HG03135 (cell line): ENCODE results near the gene RAB10.
"Not testable (repeated sequence)": the region's sequence is repeated elsewhere in the genome, so short reads cannot be mapped to it uniquely, and the experiment has no call there.

Source experiments
- ATAC-seq: cut with Tn5 transposase; IDR thresholded peaks from one replicate; pipeline ENCODE4 v1.9.1; 2021; ENCODE audit warnings: mild to moderate bottlenecking, moderate library complexity; ENCODE audit not compliant: unreplicated experiment

RAB10 gene

GRCh38 chr2:26144953-26145680, 111.2 kb downstream of the RAB10 start:
- ATAC-seq: no peak

DNA sequence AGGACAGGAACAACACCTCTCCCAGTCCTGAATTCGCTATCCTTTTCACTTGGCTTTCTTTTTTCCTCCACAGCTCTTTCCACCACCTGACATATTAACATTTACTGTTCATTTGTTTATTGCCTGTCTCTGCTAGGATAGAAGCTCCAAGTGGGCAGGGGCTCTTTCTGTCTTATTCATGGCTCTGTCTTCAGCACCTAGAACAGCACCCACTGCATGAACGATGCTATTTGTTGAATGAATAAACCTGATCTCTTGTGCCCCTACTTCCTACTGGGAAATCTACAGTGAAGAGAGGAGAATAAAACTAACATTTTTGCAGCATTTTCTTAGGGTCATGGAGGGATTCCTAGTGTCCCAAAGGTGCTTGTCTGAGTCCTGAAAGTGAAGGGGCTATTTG, 114.6 kb downstream of the RAB10 start:
- no peak for ATAC-seq

DNA sequence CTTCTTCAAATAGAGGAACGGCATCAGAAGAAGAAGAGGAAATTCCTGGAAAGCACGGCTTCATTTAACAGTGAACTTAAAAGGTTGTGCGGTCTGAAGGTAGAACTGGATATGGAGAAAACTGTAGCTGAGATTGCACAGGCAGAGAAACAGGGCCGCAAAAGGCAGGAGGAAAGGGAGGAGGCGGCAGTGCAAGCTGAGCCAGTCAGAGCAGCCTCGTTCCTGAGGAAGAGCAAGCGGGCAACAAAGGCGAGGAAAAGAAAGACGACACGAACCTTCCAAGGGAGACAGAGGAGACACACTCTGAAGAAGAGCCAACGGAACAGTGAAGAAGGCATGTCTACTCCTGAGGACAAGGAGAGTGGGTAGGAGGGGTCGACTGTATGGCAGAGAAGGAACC, 116.4 kb downstream of the RAB10 start:
- no peak for ATAC-seq

DNA sequence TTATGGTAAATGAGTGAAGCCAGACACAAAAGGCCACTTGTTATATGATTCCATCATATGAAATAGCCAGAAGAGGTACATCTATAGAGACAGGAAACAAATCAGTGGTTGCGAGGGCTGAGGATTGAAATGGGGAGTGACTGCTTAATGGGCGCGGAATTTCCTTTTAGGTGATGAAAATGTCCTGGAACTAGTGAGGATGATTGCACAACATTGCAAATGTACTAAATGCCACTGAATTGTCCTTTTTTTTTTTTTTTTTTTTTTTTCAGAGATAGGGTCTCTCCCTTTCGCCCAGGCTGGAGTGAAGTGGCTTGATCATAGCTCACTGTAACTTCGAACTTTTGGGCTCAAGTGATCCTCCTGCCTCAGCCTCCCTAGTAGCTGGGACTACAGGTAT, 123.7 kb downstream of the RAB10 start:
- no peak for ATAC-seq

GRCh38 chr2:26161926-26162325, 128.0 kb downstream of the RAB10 start:
- no peak for ATAC-seq

DNA sequence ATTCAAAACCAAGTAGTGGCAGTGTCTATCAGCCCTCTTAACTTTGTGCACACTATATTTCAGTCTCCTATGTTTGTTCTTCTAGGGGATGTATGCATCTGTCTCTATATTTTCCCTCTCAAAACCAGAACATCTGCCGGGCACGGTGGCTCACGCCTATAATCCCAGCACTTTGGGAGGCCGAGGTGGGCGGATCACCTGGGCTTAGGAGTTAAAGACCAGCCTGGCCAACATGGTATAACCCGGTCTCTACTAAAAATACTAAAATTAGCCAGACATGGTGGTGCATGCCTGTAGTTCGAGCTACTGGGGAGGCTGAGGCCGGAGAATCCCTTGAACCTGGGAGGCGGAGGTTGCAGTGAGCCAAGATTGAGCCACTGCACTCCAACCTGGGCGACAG, 129.1 kb downstream of the RAB10 start:
- ATAC-seq: no peak

GRCh38 chr2:26164231-26164630, 130.3 kb downstream of the RAB10 start:
- ATAC-seq: no peak

DNA sequence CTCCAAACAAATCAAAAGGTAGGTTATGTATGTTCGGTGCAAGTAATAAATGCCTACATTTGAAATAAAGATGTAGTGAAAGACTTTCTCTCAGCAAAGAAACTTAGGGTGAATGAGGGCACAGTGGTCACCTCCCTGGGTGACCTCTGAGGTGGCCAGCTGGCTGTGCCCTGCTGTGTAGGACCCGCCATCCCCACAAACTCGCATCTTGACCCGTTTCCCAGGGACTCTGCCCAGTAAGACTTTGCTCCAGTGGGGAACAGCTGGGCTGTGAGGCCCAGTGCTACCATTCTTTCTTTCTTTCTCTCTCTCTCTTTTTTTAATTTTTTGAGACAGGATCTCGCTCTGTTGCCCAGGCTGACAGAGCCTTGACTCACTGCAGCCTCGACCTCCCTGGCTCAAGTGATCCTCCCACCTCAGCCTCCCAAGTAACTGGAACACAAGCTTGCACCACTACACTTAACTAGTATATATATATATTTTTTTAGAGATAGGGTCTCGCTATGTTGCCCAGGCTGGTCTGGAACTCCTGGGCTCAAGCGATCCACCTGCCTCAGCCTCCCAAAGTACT, 130.8 kb downstream of the RAB10 start:
- no peak for ATAC-seq

DNA sequence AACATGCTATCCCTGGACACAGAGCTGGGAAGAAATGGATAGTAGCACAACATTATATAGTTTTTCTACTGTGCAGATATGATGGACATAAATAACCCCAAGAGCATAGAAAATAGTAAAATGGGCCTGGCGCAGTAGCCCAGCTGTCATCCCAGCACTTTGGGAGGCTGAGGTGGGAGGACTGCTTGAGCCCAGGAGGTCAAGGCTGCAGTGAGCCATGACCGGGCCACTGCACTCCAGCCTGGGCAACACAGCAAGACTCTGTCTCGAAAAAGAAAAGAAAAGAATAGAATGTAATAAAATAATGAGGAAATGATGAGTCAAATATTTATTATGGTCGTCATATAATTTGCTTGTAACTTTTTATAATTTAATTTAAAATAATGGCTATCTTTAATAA, 131.5 kb downstream of the RAB10 start:
- no peak for ATAC-seq

DNA sequence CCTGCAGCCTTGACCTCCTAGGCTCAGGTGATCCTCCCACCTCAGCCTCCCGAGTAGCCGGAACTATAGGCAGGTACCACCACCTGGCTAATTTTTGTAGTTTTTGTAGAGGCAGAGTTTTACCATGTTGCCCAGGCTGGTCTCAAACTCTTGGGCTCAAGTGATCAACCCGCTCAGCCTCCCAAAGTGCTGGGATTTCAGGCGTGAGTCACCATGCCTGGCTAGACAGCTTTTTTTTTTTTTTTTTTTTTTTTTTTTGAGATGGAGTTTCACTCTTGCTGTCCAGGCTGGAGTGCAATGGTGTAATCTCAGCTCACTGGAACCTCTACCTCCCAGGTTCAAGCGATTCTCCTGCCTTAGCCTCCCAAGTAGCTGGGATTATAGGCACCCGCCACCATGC, 132.7 kb downstream of the RAB10 start:
- not testable (repeated sequence) for ATAC-seq

- no peak for ATAC-seq
Measured at GRCh38 chr2:26168785-26169184, 134.9 kb downstream of the RAB10 start.

DNA sequence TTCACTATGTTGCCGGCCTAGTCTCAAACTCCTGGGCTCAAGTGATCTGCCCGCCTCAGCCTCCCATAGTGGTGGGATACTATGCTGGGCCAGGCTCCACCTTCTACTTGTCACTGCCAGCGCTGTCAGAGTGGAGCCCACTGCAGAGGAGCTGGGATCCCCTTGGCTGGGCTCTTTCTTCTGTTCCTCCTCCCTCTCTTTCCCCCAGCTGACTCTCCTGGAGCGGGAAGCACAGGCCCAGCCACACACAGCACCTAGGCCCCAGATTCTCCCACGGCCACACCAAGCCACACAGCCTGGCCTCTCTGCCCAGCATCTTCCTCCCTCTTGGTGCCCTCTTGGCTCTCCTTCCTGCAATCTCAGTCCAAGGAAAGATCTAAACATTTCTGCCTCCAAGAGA, 135.3 kb downstream of the RAB10 start:
- ATAC-seq: no peak

- ATAC-seq: no peak
Measured at GRCh38 chr2:26169681-26170414, 136.0 kb downstream of the RAB10 start.

DNA sequence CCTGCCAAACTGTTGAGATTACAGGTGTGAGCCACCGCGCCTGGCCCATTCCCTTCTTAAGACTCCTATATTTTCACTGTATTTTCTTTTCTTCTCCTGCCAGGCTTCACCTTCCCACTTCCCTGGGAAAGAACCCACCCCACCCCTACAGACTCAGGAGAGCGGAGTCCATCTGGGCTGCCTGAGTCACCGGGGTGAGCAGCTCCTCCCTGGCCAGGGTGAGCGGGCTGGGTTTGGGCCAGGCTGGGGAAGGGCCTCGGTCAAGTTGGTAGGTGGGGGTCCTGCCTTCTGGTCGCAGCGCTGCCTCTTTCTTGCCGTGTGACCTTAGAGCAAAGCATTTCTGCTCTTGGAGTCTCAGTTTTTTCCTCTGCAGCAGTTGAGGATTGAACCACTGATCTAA, 136.9 kb downstream of the RAB10 start:
- no peak for ATAC-seq

DNA sequence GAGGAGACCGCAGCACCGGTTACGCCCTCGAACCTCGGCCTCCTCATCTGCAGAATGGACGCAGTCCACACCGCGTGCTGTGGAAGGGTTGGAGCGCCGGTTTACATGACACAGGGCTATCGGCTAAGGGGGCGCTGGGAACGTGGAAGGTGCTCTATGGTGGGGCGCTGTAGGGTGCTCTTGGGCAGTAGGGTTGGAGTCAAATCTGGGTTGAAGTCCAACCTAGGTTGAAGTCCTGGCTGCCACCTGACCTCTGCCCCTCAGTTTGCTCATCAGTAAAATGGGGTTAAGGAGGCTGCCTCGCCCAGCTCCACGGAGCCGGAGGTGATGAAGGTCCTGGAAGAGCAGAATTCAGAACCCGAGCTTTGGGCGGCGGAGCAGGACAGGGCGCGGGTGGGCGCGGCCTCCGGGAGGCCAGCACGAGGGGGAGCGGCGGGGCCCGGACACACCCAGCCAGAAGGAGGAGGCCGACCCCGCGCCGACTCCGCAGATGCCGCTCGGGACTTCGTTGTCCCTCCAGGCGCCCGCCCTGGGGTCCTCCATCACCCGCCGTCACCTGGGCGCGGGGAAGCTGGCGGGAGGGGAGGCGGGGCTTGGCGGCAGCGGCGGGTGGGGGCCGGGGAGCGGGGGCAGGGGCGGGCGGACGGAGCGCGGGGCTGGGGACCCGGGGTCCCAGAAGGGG, 138.4 kb downstream of the RAB10 start:
- ATAC-seq: no peak

DNA sequence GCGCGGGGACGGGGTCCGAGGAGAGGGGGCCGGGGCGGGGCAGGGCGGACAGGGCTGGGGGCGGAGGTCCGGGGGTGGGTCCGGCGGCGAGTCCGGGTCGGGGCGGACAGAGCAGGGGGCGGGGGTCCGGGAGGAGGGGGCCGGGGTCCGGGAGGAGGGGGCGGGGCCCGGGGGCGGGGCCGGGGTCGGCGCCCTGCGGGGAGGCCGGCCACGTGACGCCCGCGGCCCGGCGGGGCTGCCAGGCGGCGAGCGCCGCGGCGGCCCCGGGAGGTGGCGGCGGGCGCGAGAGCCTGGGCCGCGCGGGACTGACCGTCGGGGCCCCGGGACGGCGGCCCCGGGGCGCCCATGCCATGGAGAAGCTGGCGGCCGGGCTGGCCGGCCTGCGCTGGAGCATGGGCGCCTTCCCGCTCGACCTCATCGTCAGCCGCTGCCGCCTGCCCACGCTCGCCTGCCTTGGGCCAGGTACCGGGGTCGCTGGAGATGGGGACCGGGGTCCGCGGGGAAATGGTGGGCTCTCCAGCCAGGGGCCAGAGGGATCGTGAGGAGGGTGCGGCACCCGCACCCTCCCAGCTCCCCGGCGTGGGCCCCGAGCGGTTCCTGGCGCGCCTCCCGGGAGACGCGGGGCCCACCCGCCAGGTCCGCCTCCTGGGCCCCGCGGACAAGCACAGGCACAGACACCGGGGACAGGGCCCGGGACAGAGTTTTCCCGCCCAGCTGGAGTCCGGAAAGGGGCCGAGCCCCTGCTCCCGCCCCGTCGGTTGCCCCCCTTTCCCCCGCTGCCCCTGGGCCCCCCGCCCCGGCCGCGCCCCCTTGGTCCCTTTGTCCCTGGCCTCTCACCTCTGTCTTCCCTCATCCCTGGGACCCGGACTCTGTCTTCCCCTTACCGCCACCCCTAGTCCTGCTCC, 139.2 kb downstream of the RAB10 start, which contains the start of gene GAREM2:
Gene GAREM2, plus strand, starts transcription at position 218 of the 905 bp plus-strand sequence. Its CDS starts 133 bp downstream, at position 351.
- no peak for ATAC-seq

DNA sequence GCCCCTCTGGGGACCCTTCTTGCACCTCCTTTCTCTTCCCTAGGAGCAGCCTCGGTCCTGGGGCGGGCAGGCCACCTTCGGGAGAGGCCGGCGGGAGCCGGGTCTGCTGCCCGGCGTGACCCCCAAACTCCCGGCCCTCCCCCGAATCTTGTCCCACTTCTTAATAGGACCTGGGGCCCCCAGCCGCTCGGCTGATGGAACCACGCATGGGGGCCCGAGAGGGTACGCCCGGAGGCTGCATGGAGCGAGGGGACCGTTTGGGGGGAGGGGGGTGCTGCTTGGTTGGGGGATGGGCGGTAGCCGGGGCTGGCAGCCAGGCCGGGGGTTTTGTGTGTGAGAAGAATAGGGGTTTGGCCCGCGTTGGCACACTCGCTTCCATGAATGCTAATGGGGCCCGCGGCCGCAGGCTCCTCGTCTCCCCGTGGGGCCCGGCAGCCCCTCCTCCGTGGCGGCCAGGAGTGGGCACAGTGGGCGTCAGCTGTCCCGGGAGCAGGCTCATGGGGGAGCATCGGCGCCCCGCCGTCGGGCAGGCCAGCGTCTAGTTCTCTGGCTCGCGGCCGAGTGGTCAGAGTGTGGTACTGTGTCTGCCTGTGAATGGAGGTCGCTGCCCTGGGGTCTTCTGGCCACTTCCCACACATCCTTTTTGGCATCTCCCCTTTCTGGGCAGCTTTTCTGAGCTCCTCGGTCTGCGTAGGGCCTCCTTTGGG, 140.0 kb downstream of the RAB10 start:
- ATAC-seq: no peak

DNA sequence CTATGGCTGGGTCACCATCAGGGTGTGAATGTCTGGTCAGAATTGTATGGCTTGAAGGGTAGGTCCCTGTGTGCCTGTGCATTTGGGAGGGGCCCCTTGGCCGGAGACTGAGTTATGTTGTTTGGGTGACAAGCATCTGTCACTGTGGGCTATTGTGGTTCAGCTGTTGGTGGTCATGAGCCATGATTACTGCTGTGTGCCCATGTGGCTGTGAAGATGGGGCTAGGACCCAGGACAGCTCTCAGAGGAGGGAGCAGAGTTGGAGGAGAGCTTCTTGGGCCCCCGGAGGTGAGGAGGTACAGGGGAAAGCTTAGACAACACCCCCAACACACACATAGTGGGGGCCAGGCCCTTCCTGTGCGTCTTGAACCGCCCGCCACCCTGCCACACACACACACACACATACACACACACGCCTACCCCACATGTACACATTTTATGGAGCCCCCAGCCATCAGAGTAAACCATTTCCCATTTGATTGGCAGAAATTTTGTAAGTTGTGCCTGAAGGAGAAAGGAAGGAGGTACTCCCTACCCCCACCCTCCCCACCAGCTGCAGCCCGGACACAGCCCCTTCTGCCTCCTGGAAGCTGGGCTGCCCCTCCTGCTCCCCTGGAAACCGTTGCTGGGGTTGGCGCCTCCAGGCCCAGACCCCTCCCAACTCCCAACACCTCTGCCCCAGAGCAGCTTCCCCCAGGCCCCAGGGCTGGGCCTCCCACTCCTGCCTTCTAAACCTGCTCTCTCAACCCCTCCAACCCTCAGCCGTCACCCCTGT, 141.0 kb downstream of the RAB10 start:
- no peak for ATAC-seq
